ENCODE data around the gene VIT.

The VIT gene

GRCh38 chr2:36770542-36771287 lies 74.2 kb downstream of the VIT start:
- DNase-seq (ENCODE audit: low spot score), result peak; percentile 42

GRCh38 chr2:36771671-36772070 lies 75.2 kb downstream of the VIT start:
- DNase-seq (ENCODE audit: low spot score), result no peak

GRCh38 chr2:36773947-36774346 lies 77.4 kb downstream of the VIT start:
- no peak for DNase-seq (ENCODE audit: low spot score)

- DNase-seq (ENCODE audit: low spot score), result no peak
Measured at GRCh38 chr2:36775261-36775660, 78.8 kb downstream of the VIT start.

GRCh38 chr2:36775806-36776205 lies 79.3 kb downstream of the VIT start:
- no peak for DNase-seq (ENCODE audit: low spot score)

GRCh38 chr2:36777272-36777671 lies 80.8 kb downstream of the VIT start:
- no peak for DNase-seq (ENCODE audit: low spot score)

GRCh38 chr2:36777788-36778187 lies 81.3 kb downstream of the VIT start:
- DNase-seq (ENCODE audit: low spot score), result no peak

- DNase-seq (ENCODE audit: low spot score), result no peak
Measured at GRCh38 chr2:36779462-36779861, 83.0 kb downstream of the VIT start.

GRCh38 chr2:36780231-36780839 lies 83.8 kb downstream of the VIT start:
- peak; percentile 20 for DNase-seq (ENCODE audit: low spot score)

- DNase-seq (ENCODE audit: low spot score), result no peak
Measured at GRCh38 chr2:36781907-36782720, 85.6 kb downstream of the VIT start.

- DNase-seq (ENCODE audit: low spot score), result no peak
Measured at GRCh38 chr2:36783246-36783645, 86.7 kb downstream of the VIT start.

- peak; percentile 42 for DNase-seq (ENCODE audit: low spot score)
Measured at GRCh38 chr2:36785179-36785795, 88.8 kb downstream of the VIT start.

- DNase-seq (ENCODE audit: low spot score), result no peak
Measured at GRCh38 chr2:36789181-36789804, 92.8 kb downstream of the VIT start.

GRCh38 chr2:36792951-36793350 lies 96.4 kb downstream of the VIT start:
- no peak for DNase-seq (ENCODE audit: low spot score)

- DNase-seq (ENCODE audit: low spot score), result no peak
Measured at GRCh38 chr2:36797324-36798070, 101.0 kb downstream of the VIT start.

- DNase-seq (ENCODE audit: low spot score), result no peak
Measured at GRCh38 chr2:36798724-36799123, 102.2 kb downstream of the VIT start.

- no peak for DNase-seq (ENCODE audit: low spot score)
Measured at GRCh38 chr2:36800381-36800780, 103.9 kb downstream of the VIT start.

GRCh38 chr2:36801088-36801487 lies 104.6 kb downstream of the VIT start:
- no peak for DNase-seq (ENCODE audit: low spot score)

- DNase-seq (ENCODE audit: low spot score), result no peak
Measured at GRCh38 chr2:36802952-36803351, 106.4 kb downstream of the VIT start.

GRCh38 chr2:36805635-36806224 lies 109.2 kb downstream of the VIT start:
- no peak for DNase-seq (ENCODE audit: low spot score)
